Ascending aorta (tissue), 2 donors: Measurements from ENCODE around the gene HAUS2. TPM values are rescaled to one million over a fixed set of nuclear protein-coding genes. Genes with fewer than 3 reads are reported as not detected.

ENCODE experiments used
- DNase-seq, 2 donors: peaks; one replicate each; pipeline ENCODE4 v3.0.0-alpha.2; 2019; ENCODE audit warnings: low spot score in 2 of 2
- H3K27ac ChIP-seq, 2 donors: fragments of 200-600 bp; sonication (generic); one replicate each; pipeline ENCODE4 v1.5.1; 2016 to 2017; ENCODE audit warnings: mild to moderate bottlenecking in 1 of 2
- H3K27me3 ChIP-seq: fragments of 200-600 bp; sonication (generic); one replicate; pipeline ENCODE4 v1.5.1; 2017
- H3K36me3 ChIP-seq, 2 donors: fragments of 200-600 bp; sonication (generic); one replicate each; pipeline ENCODE4 v1.5.1; 2016
- H3K4me1 ChIP-seq, 2 donors: fragments of 200-600 bp; sonication (generic); one replicate each; pipeline ENCODE4 v1.5.1; 2016 to 2017; ENCODE audit warnings: mild to moderate bottlenecking in 1 of 2
- H3K4me3 ChIP-seq, 2 donors: fragments of 200-600 bp; sonication (generic); one replicate each; pipeline ENCODE4 v1.5.1; 2016 to 2017; ENCODE audit warnings: mild to moderate bottlenecking in 1 of 2
- H3K9me3 ChIP-seq, 2 donors: fragments of 200-600 bp; sonication (generic); one replicate each; pipeline ENCODE4 v1.5.1; 2016
- intact Hi-C: fragments of 100-400 bp; cut with DNase I; formaldehyde crosslinking; loops from one replicate; pipeline ENCODE4 v1.15.1; 2023
- total RNA-seq: library from RNA; depleted of rRNA; stranded (reverse); fragments of >200 nt; gene quantifications from one replicate; pipeline ENCODE4 v1.1.0, GENCODE V29; 2016
- TF ChIP-seq, protein P1 (sequence below), 3 experiments: fragments of 200-600 bp in 2 of 3; fragments of 450-650 bp in 1 of 3; sonication (generic) in 2 of 3; IDR thresholded peaks; one replicate each; pipeline ENCODE4 v1.5.1; 2016 to 2019; ENCODE audit warnings: antibody characterized with exemption in 3 of 3, mild to moderate bottlenecking in 1 of 3, moderate library complexity in 1 of 3

HAUS2 gene
- total RNA-seq, 1 donor from 2014 or later: 92.6 TPM

DNA sequence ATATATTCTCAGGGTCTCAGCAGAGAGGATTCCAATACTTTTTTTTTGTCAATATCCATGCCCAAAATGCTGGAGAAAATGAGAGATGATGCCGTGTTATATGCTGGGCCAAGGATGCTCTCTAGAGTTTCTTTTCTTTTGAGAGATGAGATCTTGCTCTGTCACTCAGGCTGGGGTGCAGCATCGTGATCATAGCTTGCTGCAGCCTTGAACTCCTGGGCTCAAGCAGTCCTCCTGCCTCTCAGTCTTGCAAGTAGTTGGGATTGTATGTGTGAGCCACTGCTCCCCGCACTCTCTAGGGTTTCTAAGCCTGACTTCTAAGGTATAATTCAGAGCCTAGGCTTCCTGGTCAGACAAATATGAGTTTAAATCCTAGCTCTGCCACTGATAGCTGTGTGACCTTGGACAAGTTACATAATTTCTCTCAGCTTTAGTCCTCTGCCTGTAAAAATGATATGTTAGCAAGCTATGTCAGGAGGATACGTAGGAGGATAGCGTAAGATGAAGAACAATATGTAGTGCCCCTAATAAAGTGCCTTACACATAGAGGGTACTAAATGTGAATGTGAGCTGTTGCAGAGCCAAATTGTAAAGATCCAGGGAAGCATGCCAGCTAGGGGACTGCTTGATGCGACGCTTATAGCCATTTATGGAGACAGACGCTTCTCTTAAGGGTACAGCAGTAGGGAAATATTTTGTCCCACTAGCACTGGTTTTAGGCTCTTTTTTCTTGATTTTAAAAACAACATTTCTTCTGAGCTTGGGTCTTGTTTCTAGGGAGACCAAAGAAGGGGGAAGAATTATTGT lies 34.1 kb downstream of the HAUS2 start:
- H3K27me3 ChIP-seq: no peaks in the 10 kb centered on the region
- H3K9me3 ChIP-seq: no peaks in the 10 kb centered on the region
- H3K4me1 ChIP-seq: peaks cover 5 to 45% of the 10 kb centered on the region in 2 donors
- peak in 1 of 2 donors; percentile 50 for DNase-seq
- intact Hi-C loops: no loop called here
- H3K36me3 ChIP-seq: peaks cover 2 to 12% of the 10 kb centered on the region in 2 donors
- H3K4me3 ChIP-seq: peak overlapping the region in 1 of 2 donors; percentile 46
- TF ChIP-seq, protein P1, sequence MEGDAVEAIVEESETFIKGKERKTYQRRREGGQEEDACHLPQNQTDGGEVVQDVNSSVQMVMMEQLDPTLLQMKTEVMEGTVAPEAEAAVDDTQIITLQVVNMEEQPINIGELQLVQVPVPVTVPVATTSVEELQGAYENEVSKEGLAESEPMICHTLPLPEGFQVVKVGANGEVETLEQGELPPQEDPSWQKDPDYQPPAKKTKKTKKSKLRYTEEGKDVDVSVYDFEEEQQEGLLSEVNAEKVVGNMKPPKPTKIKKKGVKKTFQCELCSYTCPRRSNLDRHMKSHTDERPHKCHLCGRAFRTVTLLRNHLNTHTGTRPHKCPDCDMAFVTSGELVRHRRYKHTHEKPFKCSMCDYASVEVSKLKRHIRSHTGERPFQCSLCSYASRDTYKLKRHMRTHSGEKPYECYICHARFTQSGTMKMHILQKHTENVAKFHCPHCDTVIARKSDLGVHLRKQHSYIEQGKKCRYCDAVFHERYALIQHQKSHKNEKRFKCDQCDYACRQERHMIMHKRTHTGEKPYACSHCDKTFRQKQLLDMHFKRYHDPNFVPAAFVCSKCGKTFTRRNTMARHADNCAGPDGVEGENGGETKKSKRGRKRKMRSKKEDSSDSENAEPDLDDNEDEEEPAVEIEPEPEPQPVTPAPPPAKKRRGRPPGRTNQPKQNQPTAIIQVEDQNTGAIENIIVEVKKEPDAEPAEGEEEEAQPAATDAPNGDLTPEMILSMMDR (IDR thresholded peaks at IDR 0.05): no peak
- H3K27ac ChIP-seq: peak overlapping the region; percentile 77 to 82

DNA sequence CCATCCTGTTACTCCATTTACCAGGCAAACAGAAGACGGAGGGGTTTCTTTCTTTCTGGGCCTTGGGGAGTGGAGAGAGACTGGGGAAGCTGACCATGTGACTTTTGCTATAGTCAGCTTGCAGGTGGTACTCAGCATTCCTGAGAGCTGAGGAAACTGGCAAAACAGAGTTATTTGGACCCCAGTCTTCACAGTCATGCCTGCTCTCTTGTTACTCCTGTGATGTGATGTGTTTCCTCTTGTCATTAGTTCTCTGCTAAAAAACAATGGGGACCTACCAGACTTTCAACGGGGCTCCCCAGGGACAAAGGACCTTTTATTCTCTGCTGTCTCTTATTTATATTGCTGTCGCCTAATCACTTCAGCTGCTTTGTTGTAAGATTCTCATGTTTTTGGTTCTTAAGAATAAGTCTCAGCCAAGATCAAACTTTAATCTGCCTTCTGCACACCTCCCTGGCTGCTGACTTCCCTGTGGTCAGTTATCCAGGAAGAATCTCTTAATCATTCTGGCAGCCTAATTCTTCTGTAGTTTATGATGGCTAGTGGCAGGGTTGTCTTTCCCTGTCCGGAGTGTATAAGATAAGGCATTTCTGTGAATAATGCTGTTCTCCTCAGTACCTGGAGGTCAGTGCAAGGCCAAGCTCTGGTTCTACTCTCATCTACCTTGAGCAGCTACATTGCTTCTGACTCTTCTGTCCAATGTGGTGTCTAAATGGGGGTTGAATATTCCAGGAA lies 35.6 kb downstream of the HAUS2 start:
- intact Hi-C loops: no loop called here
- H3K36me3 ChIP-seq: peaks cover 2 to 12% of the 10 kb centered on the region in 2 donors
- peak overlapping the region; percentile 77 to 82 for H3K27ac ChIP-seq
- TF ChIP-seq, protein P1 (IDR thresholded peaks at IDR 0.05): no peak
- H3K4me1 ChIP-seq: peaks cover 5 to 38% of the 10 kb centered on the region in 2 donors
- peak overlapping the region in 1 of 2 donors; percentile 46 for H3K4me3 ChIP-seq
- H3K9me3 ChIP-seq: no peaks in the 10 kb centered on the region
- peak in 1 of 2 donors; percentile 50 for DNase-seq
- H3K27me3 ChIP-seq: no peaks in the 10 kb centered on the region

GRCh38 chr15:42590619-42591237 lies 42.1 kb downstream of the HAUS2 start:
- Histone ChIP-seq H3K27me3 (no peaks in the 10 kb centered on the region), H3K36me3 (peaks cover 2 to 12% of the 10 kb centered on the region in 2 donors), H3K4me1 (peaks cover 0 to 5% of the 10 kb centered on the region in 2 donors), H3K4me3 (no peak overlapping the region), H3K27ac (no peak overlapping the region), H3K9me3 (no peaks in the 10 kb centered on the region)
- DNase-seq: peak in 1 of 2 donors; percentile 13
- TF ChIP-seq, protein P1 (IDR thresholded peaks at IDR 0.05): no peak
- intact Hi-C loops: no loop called here

GRCh38 chr15:42591238-42591934 lies 42.7 kb downstream of the HAUS2 start:
- Histone ChIP-seq H3K9me3 (no peaks in the 10 kb centered on the region), H3K27me3 (no peaks in the 10 kb centered on the region), H3K4me3 (no peak overlapping the region), H3K36me3 (peaks cover 0 to 6% of the 10 kb centered on the region in 2 donors), H3K27ac (peak overlapping the region in 1 of 2 donors; percentile 74), H3K4me1 (peaks cover 0 to 11% of the 10 kb centered on the region in 2 donors)
- DNase-seq: peak in 1 of 2 donors; percentile 18
- TF ChIP-seq, protein P1 (IDR thresholded peaks at IDR 0.05): peak in 2 of 3 experiments; percentile 36 to 42
- intact Hi-C loops: no loop called here

- intact Hi-C loops: no loop called here
- Histone ChIP-seq H3K36me3 (no peaks in the 10 kb centered on the region), H3K27me3 (no peaks in the 10 kb centered on the region), H3K4me1 (peaks cover 0 to 17% of the 10 kb centered on the region in 2 donors), H3K27ac (peak overlapping the region; percentile 73 to 74), H3K4me3 (peak overlapping the region in 1 of 2 donors; percentile 37), H3K9me3 (no peaks in the 10 kb centered on the region)
- no peak for DNase-seq
- TF ChIP-seq, protein P1 (IDR thresholded peaks at IDR 0.05): no peak
These were observed 44.1 kb downstream of the HAUS2 start for GRCh38 chr15:42592716-42593115.
